Central memory CD8-positive, alpha-beta T cell (primary cell): ENCODE measurements around the gene CNTNAP2.
"Not testable (repeated sequence)": the region's sequence is repeated elsewhere in the genome, so short reads cannot be mapped to it uniquely, and the experiment has no call there.

Experiments used
- ATAC-seq: fragments of 150-1000 bp; cut with Tn5 transposase; replicated peaks from 2 replicates; pipeline ENCODE4 v1.10.0; 2022; ENCODE audit warnings: mild to moderate bottlenecking, moderate FRiP score, moderate number of reproducible peaks; ENCODE audit not compliant: poor library complexity, severe bottlenecking; ENCODE audit errors: extremely low read depth
- DNase-seq, 2 donors: peaks; one replicate each; pipeline ENCODE4 v3.0.0; 2021; ENCODE audit warnings: low spot score in 2 of 2
- H3K27ac Mint-ChIP-seq: one replicate; pipeline ENCODE4 v1.8.0; 2022; ENCODE audit warnings: low read depth, mild to moderate bottlenecking, moderate library complexity, mixed read lengths
- H3K27me3 Mint-ChIP-seq: one replicate; pipeline ENCODE4 v1.8.0; 2022; ENCODE audit warnings: mixed read lengths
- H3K36me3 Mint-ChIP-seq: one replicate; pipeline ENCODE4 v1.8.0; 2022; ENCODE audit warnings: mild to moderate bottlenecking, moderate library complexity, mixed read lengths; ENCODE audit not compliant: insufficient read depth
- H3K4me1 Mint-ChIP-seq: one replicate; pipeline ENCODE4 v1.8.0; 2022; ENCODE audit warnings: mixed read lengths
- H3K4me3 Mint-ChIP-seq: one replicate; pipeline ENCODE4 v1.8.0; 2022; ENCODE audit warnings: mild to moderate bottlenecking, moderate library complexity, mixed read lengths
- H3K9me3 Mint-ChIP-seq: one replicate; pipeline ENCODE4 v1.8.0; 2022; ENCODE audit warnings: mixed read lengths

Gene CNTNAP2

GRCh38 chr7:148456351-148456750 is 2339.8 kb downstream of the CNTNAP2 start:
- DNase-seq (no peak), ATAC-seq (no peak)
- no peaks in the 10 kb centered on the region for H3K4me1 Mint-ChIP-seq
- peaks cover 12% of the 10 kb centered on the region for H3K27me3 Mint-ChIP-seq
- H3K4me3 Mint-ChIP-seq: no peak overlapping the region
- H3K36me3 Mint-ChIP-seq: no peaks in the 10 kb centered on the region
- H3K9me3 Mint-ChIP-seq: no peaks in the 10 kb centered on the region
- H3K27ac Mint-ChIP-seq: no peak overlapping the region

DNA sequence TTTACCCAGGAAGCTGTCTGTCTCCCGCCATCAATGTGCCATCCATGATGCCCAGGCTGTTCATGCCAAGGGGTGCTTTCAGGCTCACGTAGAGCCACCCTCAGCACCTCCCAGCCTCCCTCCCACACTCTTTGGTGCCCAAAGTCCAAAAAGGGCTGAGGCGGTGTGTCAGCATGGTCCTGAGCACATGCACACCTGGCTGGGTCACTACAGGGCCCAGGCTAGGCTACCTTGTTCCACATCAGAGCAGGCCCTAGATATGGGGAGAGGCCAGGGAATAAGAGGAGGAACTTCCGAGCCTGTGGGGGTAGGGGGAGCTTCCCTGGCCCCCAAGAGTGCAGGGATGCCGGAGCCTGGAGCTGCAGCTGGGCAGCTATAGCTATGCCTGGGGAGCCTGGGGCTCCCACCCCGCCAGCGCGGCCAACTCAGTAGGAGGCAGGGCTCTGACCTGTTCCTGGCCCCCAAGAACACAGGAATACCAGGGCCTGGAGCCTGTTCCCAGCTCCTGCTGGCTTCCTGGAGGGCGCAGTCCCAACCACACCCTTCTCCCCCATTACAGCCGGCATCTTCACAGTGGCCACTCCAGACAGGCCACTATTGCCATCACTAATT is 2340.8 kb downstream of the CNTNAP2 start:
- no peak for DNase-seq
- Mint-ChIP-seq H3K27ac (no peak overlapping the region), H3K36me3 (no peaks in the 10 kb centered on the region), H3K4me1 (no peaks in the 10 kb centered on the region), H3K27me3 (peaks cover 12% of the 10 kb centered on the region), H3K4me3 (no peak overlapping the region), H3K9me3 (no peaks in the 10 kb centered on the region)
- no peak for ATAC-seq

GRCh38 chr7:148458263-148458662 is 2341.7 kb downstream of the CNTNAP2 start:
- DNase-seq: no peak
- H3K9me3 Mint-ChIP-seq: no peaks in the 10 kb centered on the region
- H3K27ac Mint-ChIP-seq: no peak overlapping the region
- peaks cover 12% of the 10 kb centered on the region for H3K27me3 Mint-ChIP-seq
- H3K4me1 Mint-ChIP-seq: no peaks in the 10 kb centered on the region
- H3K4me3 Mint-ChIP-seq: no peak overlapping the region
- no peaks in the 10 kb centered on the region for H3K36me3 Mint-ChIP-seq
- no peak for ATAC-seq

DNA sequence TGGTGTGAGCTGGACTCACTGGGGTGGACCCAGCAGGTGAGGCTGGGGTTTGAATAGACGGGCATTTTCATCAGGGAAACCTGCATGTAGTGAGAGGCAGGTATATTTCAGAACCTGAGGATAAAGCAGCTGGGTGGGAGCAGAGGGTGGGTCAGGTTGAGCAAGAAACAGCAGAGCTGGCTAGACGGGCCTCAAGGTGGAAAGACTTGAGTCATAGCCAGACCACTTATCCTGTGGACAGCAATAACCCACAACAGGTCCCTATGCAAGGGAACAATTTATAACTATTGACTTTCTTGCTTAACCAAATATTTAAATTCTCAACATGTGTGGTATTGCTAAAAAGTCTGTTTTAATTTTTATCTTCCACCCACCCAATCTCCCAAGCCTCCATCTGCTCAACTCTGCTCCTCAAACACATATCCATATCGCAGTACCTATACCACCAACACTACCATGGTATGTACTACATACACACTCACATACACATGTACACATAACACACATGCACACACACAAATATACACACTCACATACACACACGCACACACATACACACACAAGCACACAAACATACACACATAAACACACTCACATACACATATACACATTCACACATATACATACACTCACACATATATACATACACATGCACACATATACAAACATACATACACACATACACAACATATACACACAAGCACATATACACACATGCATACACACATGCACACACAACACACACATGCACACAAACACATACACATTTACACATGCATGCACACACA is 2345.0 kb downstream of the CNTNAP2 start:
- ATAC-seq (no peak), DNase-seq (no peak)
- Mint-ChIP-seq H3K4me3 (no peak overlapping the region), H3K36me3 (no peaks in the 10 kb centered on the region), H3K27me3 (no peaks in the 10 kb centered on the region), H3K4me1 (no peaks in the 10 kb centered on the region), H3K27ac (no peak overlapping the region), H3K9me3 (no peaks in the 10 kb centered on the region)

GRCh38 chr7:148462774-148463173 is 2346.2 kb downstream of the CNTNAP2 start:
- not testable (repeated sequence) for H3K27ac Mint-ChIP-seq, H3K27me3 Mint-ChIP-seq, H3K4me1 Mint-ChIP-seq, DNase-seq, ATAC-seq, H3K36me3 Mint-ChIP-seq, H3K9me3 Mint-ChIP-seq, H3K4me3 Mint-ChIP-seq

GRCh38 chr7:148463210-148463609 is 2346.6 kb downstream of the CNTNAP2 start:
- H3K36me3 Mint-ChIP-seq: no peaks in the 10 kb centered on the region

GRCh38 chr7:148464947-148465346 is 2348.3 kb downstream of the CNTNAP2 start:
- no peak for ATAC-seq
- Mint-ChIP-seq H3K9me3 (no peaks in the 10 kb centered on the region), H3K27ac (no peak overlapping the region), H3K36me3 (no peaks in the 10 kb centered on the region), H3K4me1 (no peaks in the 10 kb centered on the region), H3K4me3 (no peak overlapping the region), H3K27me3 (no peaks in the 10 kb centered on the region)
- no peak for DNase-seq

More at GRCh38 chr7:148463210-148463609, 2346.6 kb downstream of the CNTNAP2 start:
- DNase-seq (no peak), ATAC-seq (no peak)
- H3K27me3 Mint-ChIP-seq: no peaks in the 10 kb centered on the region
- no peaks in the 10 kb centered on the region for H3K4me1 Mint-ChIP-seq
- H3K4me3 Mint-ChIP-seq: no peak overlapping the region
- no peaks in the 10 kb centered on the region for H3K9me3 Mint-ChIP-seq
- no peak overlapping the region for H3K27ac Mint-ChIP-seq

GRCh38 chr7:148465441-148465840 is 2348.8 kb downstream of the CNTNAP2 start:
- not testable (repeated sequence) for ATAC-seq, DNase-seq, H3K27ac Mint-ChIP-seq, H3K9me3 Mint-ChIP-seq, H3K4me1 Mint-ChIP-seq, H3K4me3 Mint-ChIP-seq, H3K36me3 Mint-ChIP-seq, H3K27me3 Mint-ChIP-seq

- H3K27me3 Mint-ChIP-seq: peaks cover 3% of the 10 kb centered on the region
- no peak overlapping the region for H3K4me3 Mint-ChIP-seq
- no peak for ATAC-seq
- H3K36me3 Mint-ChIP-seq: no peaks in the 10 kb centered on the region
- H3K9me3 Mint-ChIP-seq: no peaks in the 10 kb centered on the region
- H3K27ac Mint-ChIP-seq: no peak overlapping the region
- H3K4me1 Mint-ChIP-seq: no peaks in the 10 kb centered on the region
- no peak for DNase-seq
Observed at GRCh38 chr7:148466120-148466519, 2349.5 kb downstream of the CNTNAP2 start.

DNA sequence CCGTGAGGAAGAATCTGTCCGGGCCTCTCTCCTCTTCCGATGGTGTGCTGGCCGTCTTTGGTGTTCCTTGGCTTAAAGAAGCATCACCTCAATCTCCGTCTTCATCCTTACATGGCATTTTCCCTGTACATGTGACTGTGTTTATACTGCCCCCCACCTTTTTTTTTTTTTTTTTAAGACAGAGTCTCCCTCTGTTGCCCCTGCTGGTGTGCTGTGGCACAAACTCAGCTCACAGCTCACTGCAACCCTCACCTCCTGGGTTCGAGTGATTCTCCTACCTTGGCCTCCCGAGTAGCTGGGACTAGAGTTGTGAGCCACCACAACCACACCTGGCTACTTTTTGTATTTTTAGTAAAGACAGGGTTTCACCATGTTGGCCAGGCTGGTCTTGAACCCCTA is 2352.1 kb downstream of the CNTNAP2 start:
- H3K9me3 Mint-ChIP-seq: no peaks in the 10 kb centered on the region
- no peak for DNase-seq
- H3K27me3 Mint-ChIP-seq: peaks cover 16% of the 10 kb centered on the region
- ATAC-seq: no peak
- no peaks in the 10 kb centered on the region for H3K4me1 Mint-ChIP-seq
- H3K4me3 Mint-ChIP-seq: no peak overlapping the region
- no peak overlapping the region for H3K27ac Mint-ChIP-seq
- H3K36me3 Mint-ChIP-seq: no peaks in the 10 kb centered on the region
